Measurements from ENCODE around the gene PDE11A. TPM values are rescaled to one million over a fixed set of nuclear protein-coding genes. Genes with fewer than 3 reads are reported as not detected.

Gene PDE11A
- total RNA-seq, 1 donor from 2014 or later: 0.75 TPM

DNA sequence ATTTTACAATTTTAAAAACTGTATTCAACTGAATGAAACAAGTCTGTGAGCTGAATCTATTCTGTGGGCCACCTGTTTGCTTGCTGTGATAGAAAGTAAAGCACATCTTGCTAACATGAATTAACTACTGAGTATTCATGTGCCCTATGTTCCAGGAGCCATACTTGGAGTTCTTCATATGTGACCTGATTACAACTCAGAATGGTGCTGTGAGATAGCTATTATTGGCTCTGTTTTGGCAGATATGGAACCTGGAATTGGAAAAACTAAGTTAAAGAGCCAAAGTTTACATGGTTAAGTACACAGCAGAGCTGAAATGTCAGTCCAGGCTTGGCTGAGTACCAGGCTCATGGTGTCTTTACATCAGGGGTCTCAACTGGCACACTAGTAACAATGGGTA lies 426.3 kb downstream of the PDE11A start:
- TF ChIP-seq, protein P1, sequence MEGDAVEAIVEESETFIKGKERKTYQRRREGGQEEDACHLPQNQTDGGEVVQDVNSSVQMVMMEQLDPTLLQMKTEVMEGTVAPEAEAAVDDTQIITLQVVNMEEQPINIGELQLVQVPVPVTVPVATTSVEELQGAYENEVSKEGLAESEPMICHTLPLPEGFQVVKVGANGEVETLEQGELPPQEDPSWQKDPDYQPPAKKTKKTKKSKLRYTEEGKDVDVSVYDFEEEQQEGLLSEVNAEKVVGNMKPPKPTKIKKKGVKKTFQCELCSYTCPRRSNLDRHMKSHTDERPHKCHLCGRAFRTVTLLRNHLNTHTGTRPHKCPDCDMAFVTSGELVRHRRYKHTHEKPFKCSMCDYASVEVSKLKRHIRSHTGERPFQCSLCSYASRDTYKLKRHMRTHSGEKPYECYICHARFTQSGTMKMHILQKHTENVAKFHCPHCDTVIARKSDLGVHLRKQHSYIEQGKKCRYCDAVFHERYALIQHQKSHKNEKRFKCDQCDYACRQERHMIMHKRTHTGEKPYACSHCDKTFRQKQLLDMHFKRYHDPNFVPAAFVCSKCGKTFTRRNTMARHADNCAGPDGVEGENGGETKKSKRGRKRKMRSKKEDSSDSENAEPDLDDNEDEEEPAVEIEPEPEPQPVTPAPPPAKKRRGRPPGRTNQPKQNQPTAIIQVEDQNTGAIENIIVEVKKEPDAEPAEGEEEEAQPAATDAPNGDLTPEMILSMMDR (IDR thresholded peaks at IDR 0.05): no peak
- H3K36me3 ChIP-seq: no peaks in the 10 kb centered on the region
- no peak for DNase-seq (ENCODE audit: low spot score in 2 of 2)
- no peaks in the 10 kb centered on the region for H3K27me3 ChIP-seq
- H3K27ac ChIP-seq: no peak overlapping the region
- no peaks in the 10 kb centered on the region for H3K9me3 ChIP-seq
- intact Hi-C loops (cut with DNase I): no loop called here
- H3K4me3 ChIP-seq: no peak overlapping the region
- H3K4me1 ChIP-seq: no peaks in the 10 kb centered on the region

DNA sequence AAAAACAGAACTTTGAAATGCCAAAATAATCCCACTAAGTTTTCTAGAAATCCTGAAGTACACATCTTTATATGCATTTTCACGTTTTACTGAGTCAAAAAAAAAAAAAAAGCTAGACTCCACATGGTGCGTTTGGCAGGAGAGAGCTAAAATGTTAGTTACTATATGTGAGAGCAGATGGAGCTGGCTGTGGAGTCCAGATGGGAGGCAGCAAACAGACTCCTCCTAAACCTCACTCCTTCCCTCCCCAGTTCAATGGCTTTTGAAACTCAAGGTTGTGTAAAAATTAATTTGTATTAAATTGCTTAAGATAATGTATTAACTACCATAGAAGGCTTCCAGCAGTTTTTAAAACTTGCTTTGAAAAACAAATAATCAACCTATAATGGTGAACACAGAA lies 431.2 kb downstream of the PDE11A start:
- intact Hi-C loops (cut with DNase I): no loop called here
- Histone ChIP-seq H3K4me1 (no peaks in the 10 kb centered on the region), H3K36me3 (no peaks in the 10 kb centered on the region), H3K4me3 (no peak overlapping the region), H3K27me3 (no peaks in the 10 kb centered on the region), H3K27ac (no peak overlapping the region), H3K9me3 (no peaks in the 10 kb centered on the region)
- no peak for DNase-seq (ENCODE audit: low spot score in 2 of 2)
- TF ChIP-seq, protein P1 (IDR thresholded peaks at IDR 0.05): no peak

DNA sequence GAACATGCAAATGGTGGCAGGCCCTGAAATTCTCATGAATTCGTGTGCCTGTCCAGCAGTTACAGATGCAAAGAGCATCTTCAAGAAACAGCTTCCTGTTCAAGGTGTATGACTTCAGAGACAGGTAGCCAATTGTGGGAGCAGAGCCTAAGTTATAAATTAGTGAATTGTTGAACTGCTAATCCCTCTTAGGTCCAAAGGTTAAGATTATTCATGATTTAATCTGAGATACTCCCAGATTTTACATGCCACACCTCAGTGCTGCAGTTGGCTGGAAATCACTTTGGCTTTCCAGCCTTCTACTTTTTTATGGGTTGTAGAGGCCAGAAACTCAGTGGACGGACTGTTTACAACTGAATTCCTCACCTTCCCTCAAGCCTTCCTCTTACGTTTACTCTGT lies 432.2 kb downstream of the PDE11A start:
- intact Hi-C loops (cut with DNase I): no loop called here
- DNase-seq (ENCODE audit: low spot score in 2 of 2): no peak
- Histone ChIP-seq H3K27ac (no peak overlapping the region), H3K4me1 (no peaks in the 10 kb centered on the region), H3K4me3 (no peak overlapping the region), H3K27me3 (no peaks in the 10 kb centered on the region), H3K36me3 (no peaks in the 10 kb centered on the region), H3K9me3 (no peaks in the 10 kb centered on the region)
- TF ChIP-seq, protein P1 (IDR thresholded peaks at IDR 0.05): no peak

DNA sequence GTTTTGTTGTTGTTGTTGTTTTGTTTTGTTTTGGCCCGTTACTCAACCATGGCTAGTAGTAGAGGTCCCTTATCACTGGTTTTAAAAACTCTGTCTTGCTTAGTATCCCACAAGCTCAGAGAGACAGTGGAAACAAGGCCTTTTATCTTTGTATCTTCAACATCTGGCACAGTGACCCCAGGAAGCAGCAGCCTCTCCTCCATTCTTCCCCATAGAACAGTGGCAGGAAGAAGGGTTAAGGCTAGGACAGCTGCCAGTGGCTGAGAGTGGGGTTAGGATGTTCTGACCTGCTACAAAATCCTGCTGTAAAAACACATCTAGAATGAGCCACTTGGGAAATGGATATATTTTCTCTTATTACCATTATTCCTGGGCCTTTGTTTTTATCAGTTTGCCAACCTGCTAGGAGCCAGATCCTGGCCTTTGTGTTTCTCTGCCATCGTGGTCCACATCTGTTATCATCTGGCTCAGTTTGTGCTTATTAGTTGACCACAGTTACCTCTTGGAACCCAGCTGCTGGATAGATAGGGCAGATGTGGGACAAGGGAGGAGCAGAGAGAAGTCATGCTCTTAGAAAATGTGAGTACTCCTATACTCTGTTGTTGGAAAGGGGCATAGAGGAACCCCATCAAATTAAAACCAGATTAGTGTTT lies 433.2 kb downstream of the PDE11A start:
- Histone ChIP-seq H3K4me3 (no peak overlapping the region), H3K9me3 (no peaks in the 10 kb centered on the region), H3K27ac (no peak overlapping the region), H3K4me1 (no peaks in the 10 kb centered on the region), H3K36me3 (no peaks in the 10 kb centered on the region), H3K27me3 (no peaks in the 10 kb centered on the region)
- TF ChIP-seq, protein P1 (IDR thresholded peaks at IDR 0.05): no peak
- no peak for DNase-seq (ENCODE audit: low spot score in 2 of 2)
- intact Hi-C loops (cut with DNase I): no loop called here

DNA sequence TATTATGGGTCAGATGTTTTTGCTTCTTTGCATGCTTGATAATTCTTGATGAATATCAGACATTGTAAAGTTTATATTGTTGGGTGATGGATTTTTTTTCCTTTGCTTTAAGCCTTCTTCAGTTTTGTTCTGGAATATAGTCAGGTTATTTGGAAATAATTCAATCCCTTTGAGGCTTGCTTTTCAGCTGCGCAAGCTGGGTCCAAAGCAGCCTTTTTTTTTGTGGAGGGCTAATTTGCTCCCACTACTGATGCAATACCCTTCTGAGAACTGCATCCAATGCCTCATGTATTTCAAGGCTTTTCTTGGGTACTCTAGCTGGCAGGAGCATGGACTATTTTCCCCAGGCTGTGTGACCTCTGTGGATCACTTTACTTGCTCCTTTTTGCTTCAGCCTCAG lies 434.1 kb downstream of the PDE11A start:
- no peaks in the 10 kb centered on the region for H3K27me3 ChIP-seq
- H3K36me3 ChIP-seq: no peaks in the 10 kb centered on the region
- H3K9me3 ChIP-seq: no peaks in the 10 kb centered on the region
- TF ChIP-seq, protein P1 (IDR thresholded peaks at IDR 0.05): no peak
- no peak overlapping the region for H3K4me3 ChIP-seq
- intact Hi-C loops (cut with DNase I): no loop called here
- H3K4me1 ChIP-seq: no peaks in the 10 kb centered on the region
- no peak overlapping the region for H3K27ac ChIP-seq
- no peak for DNase-seq (ENCODE audit: low spot score in 2 of 2)

DNA sequence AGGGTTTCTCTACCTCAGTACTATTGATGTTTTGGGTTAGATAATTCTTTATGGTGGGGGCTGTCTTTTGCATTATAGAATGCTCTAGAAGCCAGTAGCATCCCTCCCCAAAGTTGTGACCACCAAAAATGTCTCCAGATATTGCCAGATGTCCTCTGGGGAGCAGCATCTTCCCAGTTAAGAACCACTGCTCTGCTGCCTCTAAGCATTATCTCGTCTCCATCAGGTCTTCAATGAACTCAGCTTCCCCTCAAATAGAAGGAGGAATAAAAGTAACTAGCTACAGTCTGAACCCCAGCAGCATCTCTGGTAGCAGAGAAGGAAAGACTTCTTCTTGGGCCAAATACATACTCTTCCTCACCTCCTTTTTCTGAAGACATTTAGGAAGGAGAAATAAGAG lies 435.9 kb downstream of the PDE11A start:
- no peaks in the 10 kb centered on the region for H3K9me3 ChIP-seq
- H3K27me3 ChIP-seq: no peaks in the 10 kb centered on the region
- no peak overlapping the region for H3K4me3 ChIP-seq
- intact Hi-C loops (cut with DNase I): no loop called here
- no peaks in the 10 kb centered on the region for H3K4me1 ChIP-seq
- TF ChIP-seq, protein P1 (IDR thresholded peaks at IDR 0.05): no peak
- DNase-seq (ENCODE audit: low spot score in 2 of 2): no peak
- no peak overlapping the region for H3K27ac ChIP-seq
- H3K36me3 ChIP-seq: no peaks in the 10 kb centered on the region
